Activated T-cell treated with anti-CD3 and anti-CD28 coated beads for 1 hour (primary cell): ENCODE measurements around the gene HAUS5.
"Not testable (repeated sequence)": the region's sequence is repeated elsewhere in the genome, so short reads cannot be mapped to it uniquely, and the experiment has no call there.

Experiments
- DNase-seq: peaks from one replicate; pipeline ENCODE4 v3.0.0-alpha.2; 2020; ENCODE audit warnings: low read depth

Gene HAUS5

DNA sequence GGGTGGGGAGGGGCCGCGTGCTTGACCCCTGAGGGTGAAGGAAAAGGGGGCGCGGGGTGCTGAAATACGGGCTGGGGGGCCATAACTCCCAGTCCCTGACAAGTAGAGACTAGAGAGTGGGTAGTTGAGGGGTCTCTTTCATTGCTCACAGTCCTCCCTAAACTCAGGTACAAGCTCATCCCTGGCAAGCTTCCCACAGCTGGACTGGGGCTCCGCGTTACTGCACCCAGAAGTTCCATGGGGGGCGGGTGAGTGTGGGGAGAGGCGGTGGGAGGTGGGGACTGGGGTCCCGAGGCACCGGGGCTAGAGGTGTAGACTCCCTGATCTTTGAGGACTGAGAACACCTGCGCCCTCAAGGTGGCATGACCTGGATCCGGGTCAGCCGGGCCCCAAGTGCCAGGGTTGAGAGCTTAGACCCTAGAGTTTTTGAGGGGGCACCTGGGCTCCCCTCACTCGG lies 30.3 kb downstream of the HAUS5 start:
- no peak for DNase-seq

DNA sequence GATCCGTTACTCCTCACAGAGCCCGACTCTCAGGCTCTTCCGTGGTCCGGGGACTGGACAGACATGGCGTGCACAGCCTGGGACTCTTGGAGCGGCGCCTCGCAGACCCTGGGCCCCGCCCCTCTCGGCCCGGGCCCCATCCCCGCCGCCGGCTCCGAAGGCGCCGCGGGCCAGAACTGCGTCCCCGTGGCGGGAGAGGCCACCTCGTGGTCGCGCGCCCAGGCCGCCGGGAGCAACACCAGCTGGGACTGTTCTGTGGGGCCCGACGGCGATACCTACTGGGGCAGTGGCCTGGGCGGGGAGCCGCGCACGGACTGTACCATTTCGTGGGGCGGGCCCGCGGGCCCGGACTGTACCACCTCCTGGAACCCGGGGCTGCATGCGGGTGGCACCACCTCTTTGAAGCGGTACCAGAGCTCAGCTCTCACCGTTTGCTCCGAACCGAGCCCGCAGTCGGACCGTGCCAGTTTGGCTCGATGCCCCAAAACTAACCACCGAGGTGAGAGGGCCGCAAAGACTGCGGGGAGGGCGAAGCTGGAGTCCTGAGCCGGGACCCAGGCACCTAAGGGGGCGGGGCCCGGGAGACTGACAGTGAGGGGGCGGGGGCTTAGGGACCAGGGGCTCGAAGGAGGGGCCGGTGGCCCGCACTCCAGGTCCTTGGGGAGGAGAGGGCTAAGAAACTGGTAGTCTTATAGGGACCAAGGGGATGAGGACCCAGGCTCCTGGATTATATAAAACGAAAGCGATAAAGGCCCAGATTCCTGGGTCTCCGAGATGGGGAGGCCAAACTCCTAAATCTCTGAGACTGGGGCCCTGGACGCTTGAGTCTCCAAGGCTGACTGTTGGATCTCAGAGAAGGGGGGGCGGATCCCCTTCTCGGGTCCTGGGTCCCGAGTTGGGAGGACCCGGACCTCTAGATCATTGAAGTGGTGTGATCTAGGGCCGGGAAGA lies 31.0 kb downstream of the HAUS5 start:
- peak; percentile 72 for DNase-seq

DNA sequence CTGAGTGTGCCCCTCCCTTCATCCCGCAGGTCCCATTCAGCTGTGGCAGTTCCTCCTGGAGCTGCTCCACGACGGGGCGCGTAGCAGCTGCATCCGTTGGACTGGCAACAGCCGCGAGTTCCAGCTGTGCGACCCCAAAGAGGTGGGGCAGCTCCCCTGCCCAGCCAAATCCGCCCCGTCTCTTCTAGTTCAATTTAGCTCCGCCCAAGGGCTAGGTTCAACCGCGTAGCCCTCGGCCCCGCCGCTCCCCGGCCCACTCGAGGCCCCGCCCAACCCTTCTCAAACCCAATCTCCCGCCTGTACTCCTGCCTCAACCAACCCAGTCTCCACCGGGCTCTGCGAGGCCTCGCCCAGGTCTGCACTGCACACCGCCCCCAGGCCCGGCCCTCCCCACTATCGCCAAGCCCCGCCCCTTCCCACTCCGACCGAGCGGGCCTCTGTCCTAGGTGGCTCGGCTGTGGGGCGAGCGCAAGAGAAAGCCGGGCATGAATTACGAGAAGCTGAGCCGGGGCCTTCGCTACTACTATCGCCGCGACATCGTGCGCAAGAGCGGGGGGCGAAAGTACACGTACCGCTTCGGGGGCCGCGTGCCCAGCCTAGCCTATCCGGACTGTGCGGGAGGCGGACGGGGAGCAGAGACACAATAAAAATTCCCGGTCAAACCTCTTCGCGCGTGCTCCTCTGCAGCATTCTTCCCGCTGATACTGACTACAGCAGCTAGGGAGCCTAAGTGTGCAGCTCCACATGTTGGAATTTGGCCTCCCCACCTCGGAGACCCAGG lies 31.9 kb downstream of the HAUS5 start:
- peak; percentile 90 for DNase-seq

DNA sequence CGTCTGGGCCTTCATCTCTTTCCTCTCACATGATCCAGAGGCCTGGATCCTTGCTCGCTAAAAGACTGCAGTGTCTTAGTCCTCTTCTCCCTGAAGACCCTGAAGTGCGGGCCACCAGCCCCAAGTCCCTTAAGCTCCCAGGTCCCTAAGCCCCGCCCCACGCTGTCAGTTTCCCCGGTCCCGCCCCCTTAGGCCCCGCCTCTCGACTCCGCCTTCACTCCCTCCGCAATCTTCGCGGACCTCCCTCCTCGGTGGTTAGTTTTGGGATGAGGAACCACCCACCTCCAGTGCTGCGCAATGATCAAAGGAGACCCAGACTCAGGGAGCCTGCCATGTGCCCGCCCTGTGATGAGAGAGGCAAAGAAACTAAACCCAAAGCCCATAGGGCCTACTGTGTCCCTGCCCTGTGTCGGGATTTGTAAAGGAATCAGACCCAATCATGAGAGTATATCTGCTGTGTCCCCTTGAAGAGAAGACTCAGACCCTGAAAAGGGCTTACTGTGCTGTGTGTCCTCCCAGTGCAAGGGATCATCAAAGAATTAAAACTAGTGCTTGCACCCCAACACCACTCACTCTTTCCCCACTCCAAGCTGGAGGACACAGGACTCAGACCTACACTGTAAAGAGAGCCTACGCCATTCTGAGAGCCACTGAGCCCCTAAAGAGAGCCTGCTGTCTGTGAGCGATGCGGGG lies 32.6 kb downstream of the HAUS5 start:
- peak; percentile 67 for DNase-seq

DNA sequence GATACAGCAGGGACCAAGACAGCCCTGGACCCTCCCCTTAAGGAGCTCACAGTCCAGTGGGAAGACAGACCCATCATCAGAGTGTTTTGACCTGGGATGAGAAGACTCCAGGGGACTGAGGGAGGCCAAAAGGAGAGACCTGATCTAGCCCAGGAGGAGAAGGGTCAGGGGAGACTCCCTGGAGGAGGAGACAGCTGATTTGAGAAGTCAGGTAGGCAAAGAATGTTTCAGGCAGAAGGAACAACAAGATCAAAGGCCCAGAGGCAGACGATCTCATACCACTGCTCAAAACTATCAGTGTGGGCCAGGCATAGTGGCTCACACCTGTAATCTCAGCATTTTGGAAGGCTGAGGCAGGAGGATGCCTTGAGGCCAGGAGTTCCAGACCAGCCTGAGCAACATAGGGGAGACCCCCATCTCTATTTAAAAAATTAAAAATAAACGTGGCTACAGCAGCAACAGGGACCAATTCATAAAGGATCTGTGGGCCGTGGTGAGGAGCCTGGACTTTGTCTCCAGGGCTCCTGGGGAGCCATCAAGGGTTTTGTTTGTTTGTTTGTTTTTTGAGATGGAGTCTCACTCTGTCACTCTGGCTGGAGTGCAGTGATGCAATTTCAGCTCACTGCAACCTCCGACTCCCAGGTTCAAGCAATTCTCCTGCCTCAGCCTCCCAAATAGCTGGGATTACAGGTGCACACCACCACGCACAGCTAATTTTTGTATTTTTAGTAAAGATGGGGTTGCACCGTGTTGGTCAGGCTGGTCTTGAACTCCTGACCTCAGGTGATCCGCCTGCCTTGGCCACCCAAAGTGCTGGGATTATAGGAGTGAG lies 33.4 kb downstream of the HAUS5 start:
- DNase-seq: no peak

DNA sequence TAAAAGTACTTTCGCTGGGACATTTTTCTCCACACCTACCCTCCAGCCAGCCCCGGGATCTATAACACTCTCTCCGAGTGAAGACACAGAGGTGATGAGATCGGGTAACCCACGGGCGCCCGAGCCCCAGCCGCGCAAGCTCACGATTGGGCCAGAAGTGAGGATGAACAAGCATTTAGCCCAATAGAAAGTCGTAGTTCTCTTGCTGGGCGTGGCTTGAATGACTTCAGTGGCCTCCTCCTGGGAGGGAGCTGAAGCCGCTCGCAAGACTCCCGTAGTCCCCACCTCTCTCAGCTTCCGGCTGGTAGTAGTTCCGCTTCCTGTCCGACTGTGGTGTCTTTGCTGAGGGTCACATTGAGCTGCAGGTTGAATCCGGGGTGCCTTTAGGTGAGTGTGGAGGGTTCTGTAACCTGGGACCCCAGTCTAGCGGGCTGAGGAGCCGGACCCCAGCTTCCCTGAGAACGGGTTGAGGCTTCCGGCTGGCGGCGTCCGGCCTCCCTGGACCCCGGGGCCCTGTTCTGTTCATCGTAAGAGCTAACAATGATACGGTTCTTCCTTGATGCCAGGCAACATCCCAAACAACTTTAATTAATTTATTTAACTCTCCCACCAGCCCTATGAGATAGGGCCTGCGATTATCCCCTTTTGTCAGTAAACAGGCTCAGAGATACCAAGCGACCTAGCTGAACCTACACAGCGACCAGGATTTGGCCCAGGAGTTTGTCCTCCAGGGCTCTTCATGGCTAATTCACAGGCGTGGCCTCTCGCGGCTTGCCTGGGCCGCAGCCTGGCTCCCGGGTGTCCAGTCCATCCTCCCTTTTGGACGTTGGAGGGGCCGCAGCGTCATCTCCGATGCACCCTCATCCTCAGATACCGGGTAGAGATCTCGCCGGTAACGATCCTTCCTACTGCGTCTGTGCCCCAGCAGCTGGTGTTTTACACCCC lies 35.8 kb downstream of the HAUS5 start, which contains the start of gene COX6B1:
TSS of gene COX6B1 (plus strand) at position 307 of the 945 bp plus-strand sequence. CDS start 2,921 bp downstream, outside the sequence.
- peak; percentile 79 for DNase-seq

DNA sequence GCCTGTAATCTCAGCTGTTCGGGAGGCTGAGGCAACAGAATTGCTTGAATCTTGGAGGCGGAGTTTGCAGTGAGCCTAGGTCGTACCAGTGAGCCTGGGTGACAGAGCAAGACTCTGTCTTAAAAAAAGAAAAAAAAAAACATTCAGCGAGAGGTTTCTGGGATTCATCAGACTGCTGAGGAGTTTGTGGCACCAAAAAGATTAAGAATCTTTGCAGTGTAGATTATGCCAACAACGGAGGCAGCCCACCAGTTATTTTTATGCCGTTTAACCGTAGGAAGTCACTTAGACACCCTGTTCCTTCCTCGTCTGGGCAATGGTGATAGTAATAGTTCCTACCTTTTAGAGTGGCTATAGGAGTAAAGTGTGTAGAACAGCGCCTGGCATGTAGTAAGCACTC lies 38.0 kb downstream of the HAUS5 start:
- no peak for DNase-seq

DNA sequence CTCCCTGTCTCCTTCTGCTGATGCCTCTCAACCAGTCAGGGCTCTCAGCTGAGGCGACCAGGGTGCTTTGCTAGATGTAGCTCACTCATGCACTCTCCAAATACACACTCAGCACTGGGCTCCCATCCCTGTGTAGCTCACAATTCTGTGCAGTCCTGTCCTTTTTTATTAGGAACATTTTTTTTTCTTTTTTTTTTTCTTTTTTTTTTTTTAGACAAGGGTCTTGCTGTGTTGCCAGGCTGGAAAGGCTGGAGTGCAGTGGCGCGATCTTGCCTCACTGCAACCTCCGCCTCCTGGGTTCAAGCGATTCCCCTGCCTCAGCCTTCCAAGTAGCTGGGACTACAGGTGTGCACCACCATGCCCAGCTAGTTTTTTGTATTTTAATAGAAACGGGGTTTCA lies 42.3 kb downstream of the HAUS5 start:
- not testable (repeated sequence) for DNase-seq

DNA sequence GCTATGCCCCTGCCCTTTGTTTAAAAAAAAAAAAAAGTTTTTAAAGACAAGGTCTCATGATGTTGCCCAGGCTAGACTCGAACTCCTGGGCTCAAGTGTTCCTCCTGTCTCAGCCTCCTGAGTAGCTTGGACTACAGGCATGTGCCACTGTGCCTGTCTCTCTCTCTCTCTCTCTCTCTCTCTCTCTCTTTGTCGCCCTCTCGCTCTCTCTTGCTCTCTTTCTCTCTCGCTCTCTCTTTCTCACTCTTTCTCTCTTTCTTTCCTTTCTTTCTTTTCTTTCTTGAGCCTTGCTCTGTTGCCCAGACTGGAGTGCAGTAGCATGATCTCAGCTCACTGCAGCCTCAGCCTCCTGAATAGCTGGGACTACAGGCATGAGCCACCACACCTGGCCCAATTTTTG lies 43.1 kb downstream of the HAUS5 start:
- no peak for DNase-seq

DNA sequence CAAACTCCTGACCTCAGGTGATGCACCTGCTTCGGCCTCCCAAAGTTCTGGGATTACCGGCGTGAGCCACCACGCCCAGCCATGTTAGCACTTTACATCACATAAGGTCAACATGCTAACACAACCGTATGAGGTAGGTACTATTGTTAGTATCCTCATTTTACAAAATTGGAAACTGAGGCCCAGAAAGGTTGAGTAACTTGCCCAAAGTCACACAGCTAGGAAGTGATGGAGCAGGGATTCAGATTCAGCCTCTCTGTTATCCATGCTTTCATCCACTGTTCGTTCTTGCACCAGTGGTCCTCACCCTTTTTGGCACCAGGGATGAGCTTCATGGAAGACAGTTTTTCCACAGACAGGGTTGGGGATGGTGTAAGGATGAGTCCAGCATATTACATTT lies 44.2 kb downstream of the HAUS5 start:
- no peak for DNase-seq

DNA sequence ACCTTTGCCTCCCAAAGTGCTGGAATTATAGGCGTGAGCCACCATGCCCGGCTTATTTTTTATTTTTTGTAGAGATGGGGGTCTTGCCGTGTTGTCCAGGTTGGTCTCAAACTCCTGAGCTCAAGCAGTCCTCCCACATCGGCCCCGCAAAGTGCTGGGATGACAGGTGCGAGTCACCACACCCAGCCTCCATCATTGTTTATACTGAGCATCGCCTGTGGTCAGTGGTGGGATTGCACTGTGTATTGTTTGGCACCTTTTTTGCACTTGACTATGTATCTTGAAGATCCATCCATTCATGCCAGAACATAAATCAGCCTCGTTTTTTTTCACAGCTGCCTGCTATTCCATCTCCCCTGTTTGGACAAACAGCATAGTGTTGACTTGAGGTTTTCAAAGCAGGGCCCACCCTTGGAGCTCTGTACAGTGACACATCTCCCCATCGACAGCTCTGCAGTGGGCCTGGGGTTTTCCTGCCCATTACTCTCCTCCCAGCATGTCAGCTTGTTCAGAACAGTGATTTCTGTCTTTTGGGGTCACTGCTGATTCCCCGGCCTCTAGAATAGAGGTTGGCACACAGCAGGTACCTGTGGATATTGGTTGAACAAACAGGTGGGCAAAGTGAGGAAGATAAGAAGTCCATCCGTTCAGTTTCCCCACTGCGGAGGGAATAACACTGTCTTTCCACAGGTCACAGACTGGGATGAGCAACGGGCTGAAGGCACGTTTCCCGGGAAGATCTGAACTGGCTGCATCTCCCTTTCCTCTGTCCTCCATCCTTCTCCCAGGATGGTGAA lies 45.6 kb downstream of the HAUS5 start:
- DNase-seq: no peak

DNA sequence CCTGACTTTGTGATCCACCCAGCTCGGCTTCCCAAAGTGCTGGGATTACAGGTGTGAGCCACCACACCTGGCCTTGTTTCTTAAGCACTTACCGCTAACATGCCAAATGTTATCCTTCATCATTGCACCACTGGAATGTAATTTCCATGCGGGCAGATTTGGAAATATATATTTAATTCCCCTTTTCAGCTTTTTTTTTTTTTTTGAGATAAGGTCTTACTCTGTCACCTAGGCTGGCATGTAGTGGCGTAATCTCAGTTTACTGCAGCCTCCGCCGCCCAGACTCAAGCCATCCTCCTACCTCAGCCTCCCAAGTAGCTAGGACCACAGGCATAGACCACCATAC lies 49.4 kb downstream of the HAUS5 start:
- no peak for DNase-seq

DNA sequence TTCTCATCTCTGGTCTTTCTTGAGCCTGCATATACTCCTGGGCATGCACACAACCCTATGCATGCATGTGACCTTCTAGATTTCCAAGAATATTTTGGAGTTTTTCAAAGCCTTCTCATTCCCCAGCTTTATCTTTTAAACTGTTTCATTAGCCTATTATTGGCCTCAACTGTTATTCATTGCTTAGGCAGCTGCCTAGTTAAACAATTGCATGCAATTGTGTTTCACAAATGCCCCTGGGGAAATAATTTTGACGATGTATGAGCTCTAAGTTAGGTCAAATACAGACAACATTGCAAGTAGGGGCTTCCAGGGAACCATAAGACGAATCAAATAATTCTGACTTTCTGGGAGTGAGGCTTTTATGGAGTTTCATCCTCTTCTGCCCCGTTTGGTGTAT lies 51.4 kb downstream of the HAUS5 start:
- no peak for DNase-seq

DNA sequence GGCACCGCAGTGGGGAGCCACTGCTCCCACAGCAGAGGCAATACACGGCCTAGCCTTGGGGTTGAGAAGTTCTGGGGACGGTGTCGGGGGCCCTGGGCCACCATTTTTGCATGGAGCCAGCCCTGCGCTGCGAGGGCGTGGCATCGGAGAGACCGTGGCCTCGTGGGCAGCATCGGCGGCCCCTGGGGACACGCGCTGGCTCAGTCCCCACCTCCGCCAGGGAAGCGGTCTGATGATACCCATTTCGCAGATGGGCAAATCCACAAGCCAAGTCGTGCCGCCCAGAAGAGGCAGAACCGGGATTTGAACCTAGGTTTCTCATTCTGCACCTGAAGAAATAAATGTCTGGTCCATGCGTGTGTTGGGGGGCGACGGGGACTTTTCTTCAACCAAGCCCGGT lies 52.6 kb downstream of the HAUS5 start:
- no peak for DNase-seq

DNA sequence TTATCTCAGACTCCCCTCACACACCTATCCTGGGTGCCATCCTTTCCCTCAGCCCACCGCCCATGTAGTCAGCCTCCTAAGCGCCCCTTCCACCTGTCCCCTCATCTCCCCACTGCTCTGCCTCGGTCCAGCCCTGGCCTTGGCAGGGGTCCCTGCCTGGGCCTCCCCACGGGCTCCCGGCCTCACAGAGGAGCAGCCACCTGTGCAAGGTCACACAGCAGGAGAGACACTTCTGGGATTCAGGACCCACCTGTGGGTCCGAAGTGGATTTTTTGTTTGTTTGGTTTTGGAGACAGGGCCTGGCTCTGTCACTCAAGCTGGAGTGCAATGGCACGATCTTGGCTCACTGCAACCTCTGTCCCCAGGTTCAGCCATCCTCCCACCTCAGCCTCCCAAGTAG lies 53.1 kb downstream of the HAUS5 start:
- DNase-seq: no peak

DNA sequence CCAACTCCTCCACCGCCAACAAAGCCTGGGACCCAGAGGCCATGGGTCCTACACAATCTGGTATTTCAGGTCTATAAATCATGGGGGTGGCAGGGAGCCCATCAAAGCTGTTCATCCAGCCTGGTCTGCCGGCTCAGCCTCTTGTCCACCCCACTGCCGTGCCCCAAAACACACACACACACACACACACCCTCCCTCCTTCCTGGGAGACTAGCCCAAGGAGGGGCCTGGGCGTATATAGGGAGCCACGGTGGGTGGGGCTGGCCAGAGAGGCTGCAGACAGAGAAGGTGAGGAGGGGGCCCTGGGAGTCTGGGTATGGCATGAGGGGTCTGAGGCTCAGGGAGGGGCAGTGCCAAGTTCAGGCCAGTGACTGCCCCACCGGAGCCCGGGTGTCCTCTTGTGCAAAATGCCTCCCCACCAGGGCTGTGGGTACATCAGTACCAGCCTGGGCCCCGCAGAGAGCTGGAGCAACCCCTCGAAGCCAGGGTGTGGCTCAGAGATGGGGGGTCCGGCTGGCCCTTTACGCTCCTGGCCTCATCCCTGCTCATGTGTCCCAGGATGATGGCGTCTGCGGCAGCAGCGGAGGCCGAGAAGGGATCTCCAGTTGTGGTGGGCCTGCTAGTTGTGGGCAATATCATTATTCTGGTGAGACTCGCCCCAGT lies 53.8 kb downstream of the HAUS5 start, which contains the start of gene UPK1A:
TSS of gene UPK1A (plus strand) at position 267 of the 663 bp plus-strand sequence. CDS start at position 563, 296 bp downstream.
- no peak for DNase-seq

DNA sequence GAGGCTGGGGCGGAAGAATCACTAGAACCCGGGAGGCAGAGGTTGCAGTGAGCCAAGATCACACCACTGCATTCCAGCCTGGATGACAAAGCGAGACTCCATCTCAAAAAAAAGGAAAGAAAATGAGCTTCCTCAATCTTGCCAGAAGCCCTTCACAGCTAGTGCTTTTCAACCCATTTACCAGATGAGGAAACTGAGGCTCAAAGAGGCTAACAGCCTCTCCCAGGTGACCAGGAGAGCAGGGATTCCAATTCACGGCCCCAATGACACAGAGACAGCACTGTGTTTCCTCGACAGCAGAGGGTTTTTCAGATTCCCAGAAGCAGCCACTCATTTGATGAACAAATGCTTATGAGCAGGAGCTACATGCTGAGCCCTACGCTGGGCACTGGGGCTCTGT lies 57.0 kb downstream of the HAUS5 start:
- DNase-seq: no peak

DNA sequence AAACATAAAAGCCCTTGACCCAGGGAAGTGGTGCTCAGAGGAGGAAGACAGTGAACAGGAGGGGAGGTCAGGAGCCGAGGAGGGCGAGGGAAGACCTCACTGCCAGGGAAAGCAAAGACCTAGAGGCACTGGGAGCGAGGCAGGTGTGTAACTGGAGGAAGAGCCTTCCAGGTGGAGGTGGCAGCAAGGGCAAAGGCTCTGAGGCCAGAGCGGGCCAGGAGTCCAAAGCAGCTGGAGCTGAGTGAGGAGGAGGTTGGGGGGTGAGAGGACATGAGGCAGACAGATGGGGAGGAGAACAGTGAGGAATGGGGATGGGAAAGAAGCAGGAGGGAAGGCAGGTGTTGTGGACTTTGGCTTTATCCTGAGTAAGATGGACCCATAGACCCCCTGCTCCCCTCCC lies 57.4 kb downstream of the HAUS5 start:
- no peak for DNase-seq

DNA sequence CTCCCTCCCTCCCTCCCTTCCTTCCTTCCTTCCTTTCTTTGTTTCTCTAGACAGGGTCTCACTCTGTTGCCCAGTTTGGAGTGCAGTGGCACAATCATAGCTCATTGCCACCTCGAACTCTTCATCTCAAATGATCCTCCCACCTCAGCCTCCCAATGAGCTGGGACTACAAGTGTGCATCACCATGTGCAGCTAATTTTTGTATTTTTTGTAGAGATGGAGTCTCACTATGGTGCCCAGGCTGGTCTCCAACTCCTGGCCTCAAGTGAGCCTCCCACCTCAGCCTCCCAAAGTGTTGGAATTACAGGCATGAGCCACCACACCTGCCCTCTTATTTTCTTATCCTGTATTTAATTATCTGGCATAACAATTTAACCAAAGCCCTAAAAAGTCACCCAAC lies 58.2 kb downstream of the HAUS5 start:
- no peak for DNase-seq
